ENCODE data around the gene SCFD2.

Gene SCFD2

GRCh38 chr4:53326535-53326934 is 39.3 kb downstream of the SCFD2 start:
- TF ChIP-seq CTCF (conservative IDR thresholded peaks at IDR 0.05; ENCODE audit: low read depth, low read length) = no peak
- DNase-seq (ENCODE audit: low read depth) = no peak
- no peak overlapping the region for H3K4me3 ChIP-seq (ENCODE audit: low read length)

- no peak for DNase-seq (ENCODE audit: low read depth)
- TF ChIP-seq CTCF (conservative IDR thresholded peaks at IDR 0.05; ENCODE audit: low read depth, low read length) = no peak
- no peak overlapping the region for H3K4me3 ChIP-seq (ENCODE audit: low read length)
These were observed 43.2 kb downstream of the SCFD2 start for GRCh38 chr4:53322696-53323095.

GRCh38 chr4:53321984-53322289 is 43.9 kb downstream of the SCFD2 start:
- DNase-seq (ENCODE audit: low read depth) = no peak
- H3K4me3 ChIP-seq (ENCODE audit: low read length) = peak overlapping the region; percentile 7
- TF ChIP-seq CTCF (conservative IDR thresholded peaks at IDR 0.05; ENCODE audit: low read depth, low read length) = no peak

- TF ChIP-seq CTCF (conservative IDR thresholded peaks at IDR 0.05; ENCODE audit: low read depth, low read length) = no peak
- H3K4me3 ChIP-seq (ENCODE audit: low read length) = peak overlapping the region; percentile 19
These were observed 44.5 kb downstream of the SCFD2 start for GRCh38 chr4:53321151-53321983.

GRCh38 chr4:53315300-53315699 is 50.6 kb downstream of the SCFD2 start:
- DNase-seq (ENCODE audit: low read depth) = no peak
- no peak for TF ChIP-seq CTCF (conservative IDR thresholded peaks at IDR 0.05; ENCODE audit: low read depth, low read length)
- H3K4me3 ChIP-seq (ENCODE audit: low read length) = no peak overlapping the region

More at GRCh38 chr4:53321151-53321983, 44.5 kb downstream of the SCFD2 start:
- DNase-seq (ENCODE audit: low read depth) = peak; percentile 77

- DNase-seq (ENCODE audit: low read depth) = no peak
- no peak overlapping the region for H3K4me3 ChIP-seq (ENCODE audit: low read length)
- TF ChIP-seq CTCF (conservative IDR thresholded peaks at IDR 0.05; ENCODE audit: low read depth, low read length) = no peak
These were observed 51.6 kb downstream of the SCFD2 start for GRCh38 chr4:53314252-53314651.

- no peak for DNase-seq (ENCODE audit: low read depth)
- H3K4me3 ChIP-seq (ENCODE audit: low read length) = no peak overlapping the region
- TF ChIP-seq CTCF (conservative IDR thresholded peaks at IDR 0.05; ENCODE audit: low read depth, low read length) = no peak
These were observed 52.4 kb downstream of the SCFD2 start for GRCh38 chr4:53313510-53313909.

Data from retinal pigment epithelial cell (primary cell).